PFSK-1 (cell line): ENCODE results near the gene PCLAF.

ENCODE experiments used
- FOXP2 ChIP-seq: optimal IDR thresholded peaks from 2 replicates; pipeline ENCODE3; 2011; ENCODE audit warnings: borderline replicate concordance, control low read depth, inconsistent platforms; ENCODE audit not compliant: insufficient read depth; ENCODE audit errors: extremely low read length, extremely low read depth
- POLR2AphosphoS5 ChIP-seq: IDR thresholded peaks from 2 replicates; pipeline ENCODE4 v1.6.1; 2012; ENCODE audit warnings: low read depth, mild to moderate bottlenecking, control low read depth, low read length, moderate library complexity
- SIN3A ChIP-seq: IDR thresholded peaks from 2 replicates; pipeline ENCODE4 v1.6.1; 2012; ENCODE audit warnings: mild to moderate bottlenecking, low read length, moderate library complexity, borderline replicate concordance; ENCODE audit not compliant: insufficient read depth
- TAF1 ChIP-seq: IDR thresholded peaks from 2 replicates; pipeline ENCODE4 v1.6.1; 2012; ENCODE audit warnings: low read length, control low read depth, borderline replicate concordance; ENCODE audit not compliant: insufficient read depth
- TF ChIP-seq, protein P1 (sequence below), 2 experiments: IDR thresholded peaks; 2 replicates each; pipeline versions ENCODE4 v1.6.1 to v1.8.0; 2011 to 2012; ENCODE audit warnings: low read depth in 2 of 2, low read length in 2 of 2, control low read depth in 1 of 2, inconsistent platforms in 1 of 2, mild to moderate bottlenecking in 1 of 2, moderate library complexity in 1 of 2; ENCODE audit not compliant: insufficient read depth in 1 of 2

GRCh38 chr15:64389036-64389435 lies 7.8 kb upstream of the PCLAF start:
- TF ChIP-seq, protein P1, sequence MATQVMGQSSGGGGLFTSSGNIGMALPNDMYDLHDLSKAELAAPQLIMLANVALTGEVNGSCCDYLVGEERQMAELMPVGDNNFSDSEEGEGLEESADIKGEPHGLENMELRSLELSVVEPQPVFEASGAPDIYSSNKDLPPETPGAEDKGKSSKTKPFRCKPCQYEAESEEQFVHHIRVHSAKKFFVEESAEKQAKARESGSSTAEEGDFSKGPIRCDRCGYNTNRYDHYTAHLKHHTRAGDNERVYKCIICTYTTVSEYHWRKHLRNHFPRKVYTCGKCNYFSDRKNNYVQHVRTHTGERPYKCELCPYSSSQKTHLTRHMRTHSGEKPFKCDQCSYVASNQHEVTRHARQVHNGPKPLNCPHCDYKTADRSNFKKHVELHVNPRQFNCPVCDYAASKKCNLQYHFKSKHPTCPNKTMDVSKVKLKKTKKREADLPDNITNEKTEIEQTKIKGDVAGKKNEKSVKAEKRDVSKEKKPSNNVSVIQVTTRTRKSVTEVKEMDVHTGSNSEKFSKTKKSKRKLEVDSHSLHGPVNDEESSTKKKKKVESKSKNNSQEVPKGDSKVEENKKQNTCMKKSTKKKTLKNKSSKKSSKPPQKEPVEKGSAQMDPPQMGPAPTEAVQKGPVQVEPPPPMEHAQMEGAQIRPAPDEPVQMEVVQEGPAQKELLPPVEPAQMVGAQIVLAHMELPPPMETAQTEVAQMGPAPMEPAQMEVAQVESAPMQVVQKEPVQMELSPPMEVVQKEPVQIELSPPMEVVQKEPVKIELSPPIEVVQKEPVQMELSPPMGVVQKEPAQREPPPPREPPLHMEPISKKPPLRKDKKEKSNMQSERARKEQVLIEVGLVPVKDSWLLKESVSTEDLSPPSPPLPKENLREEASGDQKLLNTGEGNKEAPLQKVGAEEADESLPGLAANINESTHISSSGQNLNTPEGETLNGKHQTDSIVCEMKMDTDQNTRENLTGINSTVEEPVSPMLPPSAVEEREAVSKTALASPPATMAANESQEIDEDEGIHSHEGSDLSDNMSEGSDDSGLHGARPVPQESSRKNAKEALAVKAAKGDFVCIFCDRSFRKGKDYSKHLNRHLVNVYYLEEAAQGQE (IDR thresholded peaks at IDR 0.05; ENCODE audit: insufficient read depth in 1 of 2, low read depth in 2 of 2, low read length in 2 of 2) = no peak
- TF ChIP-seq SIN3A (no peak), TAF1 (no peak), POLR2AphosphoS5 (no peak), FOXP2 (no peak)
